ENCODE data around the gene ZDHHC17.

DNA sequence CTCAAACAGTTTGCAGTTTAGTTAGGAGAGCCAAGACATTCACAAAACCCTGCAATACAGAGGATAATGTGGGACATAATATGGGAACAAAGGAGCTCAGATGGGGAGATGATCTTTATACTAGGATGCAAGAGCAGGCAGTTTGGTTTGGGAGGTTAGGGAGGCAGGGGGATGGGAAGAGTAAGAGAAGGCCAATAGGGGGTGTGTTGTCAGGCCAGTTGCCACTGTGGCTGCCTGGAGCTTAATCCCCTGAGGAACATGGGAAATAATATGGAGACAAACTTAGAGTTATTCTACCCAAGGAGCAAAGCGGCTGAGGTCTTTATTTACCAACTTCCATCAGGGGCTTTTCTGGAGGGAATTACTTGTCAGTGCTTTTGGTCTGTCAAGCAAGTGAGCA, 124.9 kb downstream of the ZDHHC17 start:
- TF ChIP-seq, protein P1, sequence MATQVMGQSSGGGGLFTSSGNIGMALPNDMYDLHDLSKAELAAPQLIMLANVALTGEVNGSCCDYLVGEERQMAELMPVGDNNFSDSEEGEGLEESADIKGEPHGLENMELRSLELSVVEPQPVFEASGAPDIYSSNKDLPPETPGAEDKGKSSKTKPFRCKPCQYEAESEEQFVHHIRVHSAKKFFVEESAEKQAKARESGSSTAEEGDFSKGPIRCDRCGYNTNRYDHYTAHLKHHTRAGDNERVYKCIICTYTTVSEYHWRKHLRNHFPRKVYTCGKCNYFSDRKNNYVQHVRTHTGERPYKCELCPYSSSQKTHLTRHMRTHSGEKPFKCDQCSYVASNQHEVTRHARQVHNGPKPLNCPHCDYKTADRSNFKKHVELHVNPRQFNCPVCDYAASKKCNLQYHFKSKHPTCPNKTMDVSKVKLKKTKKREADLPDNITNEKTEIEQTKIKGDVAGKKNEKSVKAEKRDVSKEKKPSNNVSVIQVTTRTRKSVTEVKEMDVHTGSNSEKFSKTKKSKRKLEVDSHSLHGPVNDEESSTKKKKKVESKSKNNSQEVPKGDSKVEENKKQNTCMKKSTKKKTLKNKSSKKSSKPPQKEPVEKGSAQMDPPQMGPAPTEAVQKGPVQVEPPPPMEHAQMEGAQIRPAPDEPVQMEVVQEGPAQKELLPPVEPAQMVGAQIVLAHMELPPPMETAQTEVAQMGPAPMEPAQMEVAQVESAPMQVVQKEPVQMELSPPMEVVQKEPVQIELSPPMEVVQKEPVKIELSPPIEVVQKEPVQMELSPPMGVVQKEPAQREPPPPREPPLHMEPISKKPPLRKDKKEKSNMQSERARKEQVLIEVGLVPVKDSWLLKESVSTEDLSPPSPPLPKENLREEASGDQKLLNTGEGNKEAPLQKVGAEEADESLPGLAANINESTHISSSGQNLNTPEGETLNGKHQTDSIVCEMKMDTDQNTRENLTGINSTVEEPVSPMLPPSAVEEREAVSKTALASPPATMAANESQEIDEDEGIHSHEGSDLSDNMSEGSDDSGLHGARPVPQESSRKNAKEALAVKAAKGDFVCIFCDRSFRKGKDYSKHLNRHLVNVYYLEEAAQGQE (IDR thresholded peaks at IDR 0.05): no peak
- TF ChIP-seq NR2F2 (IDR thresholded peaks at IDR 0.05): no peak
- TF ChIP-seq, protein P2, sequence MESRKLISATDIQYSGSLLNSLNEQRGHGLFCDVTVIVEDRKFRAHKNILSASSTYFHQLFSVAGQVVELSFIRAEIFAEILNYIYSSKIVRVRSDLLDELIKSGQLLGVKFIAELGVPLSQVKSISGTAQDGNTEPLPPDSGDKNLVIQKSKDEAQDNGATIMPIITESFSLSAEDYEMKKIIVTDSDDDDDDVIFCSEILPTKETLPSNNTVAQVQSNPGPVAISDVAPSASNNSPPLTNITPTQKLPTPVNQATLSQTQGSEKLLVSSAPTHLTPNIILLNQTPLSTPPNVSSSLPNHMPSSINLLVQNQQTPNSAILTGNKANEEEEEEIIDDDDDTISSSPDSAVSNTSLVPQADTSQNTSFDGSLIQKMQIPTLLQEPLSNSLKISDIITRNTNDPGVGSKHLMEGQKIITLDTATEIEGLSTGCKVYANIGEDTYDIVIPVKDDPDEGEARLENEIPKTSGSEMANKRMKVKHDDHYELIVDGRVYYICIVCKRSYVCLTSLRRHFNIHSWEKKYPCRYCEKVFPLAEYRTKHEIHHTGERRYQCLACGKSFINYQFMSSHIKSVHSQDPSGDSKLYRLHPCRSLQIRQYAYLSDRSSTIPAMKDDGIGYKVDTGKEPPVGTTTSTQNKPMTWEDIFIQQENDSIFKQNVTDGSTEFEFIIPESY (IDR thresholded peaks at IDR 0.05): no peak

All from liver (tissue), 2 donors.